Adrenal gland (tissue), 12 donors: Measurements from ENCODE around the gene USP38. TPM values are rescaled to one million over a fixed set of nuclear protein-coding genes. Genes with fewer than 3 reads are reported as not detected.

Experiments
- DNase-seq, 7 donors: peaks; one replicate each; pipeline ENCODE4 v3.0.0-alpha.2; 2019 to 2020
- H3K27ac ChIP-seq, 5 donors: fragments of 200-600 bp; sonication (generic) in 4 of 5; 1 replicate in 3 of 5; 2 replicates in 2 of 5; pipeline versions ENCODE4 v1.5.1 to v1.8.0; 2016 to 2020; ENCODE audit warnings: mild to moderate bottlenecking in 1 of 5
- H3K27me3 ChIP-seq: fragments of 200-600 bp; 2 replicates; pipeline ENCODE4 v1.8.0; 2021
- H3K36me3 ChIP-seq, 2 donors: fragments of 200-600 bp; replicated peaks in 1 of 2; 1 replicate in 1 of 2; 2 replicates in 1 of 2; pipeline versions ENCODE4 v1.5.1 to v1.8.0; 2018 to 2022
- H3K4me1 ChIP-seq, 2 donors: fragments of 200-600 bp; replicated peaks in 1 of 2; 1 replicate in 1 of 2; 2 replicates in 1 of 2; pipeline versions ENCODE4 v1.5.1 to v1.8.0; 2018 to 2021
- H3K4me3 ChIP-seq, 4 donors: fragments of 200-600 bp; sonication (generic) in 3 of 4; one replicate each; pipeline ENCODE4 v1.5.1; 2016 to 2018
- H3K9me3 ChIP-seq, 3 donors: fragments of 200-600 bp; sonication (generic) in 1 of 3; replicated peaks in 1 of 3; 1 replicate in 2 of 3; 2 replicates in 1 of 3; pipeline versions ENCODE4 v1.5.1 to v1.8.0; 2016 to 2021
- CTCF ChIP-seq, 6 experiments: fragments of 450-650 bp in 4 of 6; fragments of 200-600 bp in 2 of 6; sonication (generic) in 1 of 6; IDR thresholded peaks; 1 replicate in 5 of 6; 2 replicates in 1 of 6; pipeline versions ENCODE4 v1.5.1 to v1.8.0; 2016 to 2021; ENCODE audit warnings: antibody characterized with exemption in 6 of 6, mild to moderate bottlenecking in 2 of 6, moderate library complexity in 1 of 6
- POLR2A ChIP-seq, 2 donors: fragments of 450-650 bp; IDR thresholded peaks; one replicate each; pipeline ENCODE4 v1.6.1; 2017; ENCODE audit warnings: antibody characterized with exemption in 2 of 2, mild to moderate bottlenecking in 2 of 2, moderate library complexity in 1 of 2
- WGBS, 4 donors: extraction: QIAGEN DNeasy Blood & Tissue Kit in 2 of 4; methylation state at CpG; one replicate each; pipeline versions ENCODE4 v1.1.5 to v1.1.7; 2013 to 2017; 5-methylcytosine and 5-hydroxymethylcytosine counted together
- intact Hi-C, 2 donors: fragments of 100-400 bp; cut with DNase I; formaldehyde crosslinking; loops; one replicate each; pipeline versions ENCODE4 v1.14.1 to v1.15.0; 2022 to 2023
- polyA plus RNA-seq, 3 donors: library from polyadenylated mRNA; stranded (reverse); fragments of 200-250 nt in 2 of 3; fragments of 350-450 nt in 1 of 3; fragmentation: Illumina TruSeq in 1 of 3; extraction: RNeasy Lipid Tissue Mini Kit (QIAGEN cat#74804) in 1 of 3; gene quantifications; one replicate each; pipeline ENCODE4 v1.2.3, GENCODE V29; 2013 to 2014
- total RNA-seq, 9 donors: library from RNA; depleted of rRNA in 4 of 9; stranded (reverse); fragments of >200 nt in 4 of 9; fragments of 120-200 nt in 1 of 9; fragmentation: NEBNext Ultra II Directional in 1 of 9; extraction: Animal tissue kit (Norgen Biotek cat#: 25700) in 1 of 9; gene quantifications; one replicate each; pipeline versions ENCODE4 v1.1.0 to v1.2.4, GENCODE V29; 2013 to 2023
- donor health status: healthy with polysubstance abuse.
- donor health status: Bipolar disorder and iron deficiency.
- donor health status: DM: yes; HTN: yes; CAD: no.
- donor health status: DM: no; HTN: no; CAD: no.
- donor health status: DM: no; HTN: no; CAD: no.
- donor health status: DM: yes; HTN: yes; CAD: no.

USP38 gene
- total and polyA plus RNA-seq, 12 donors = 3.2 to 37.4 (median 20.2) TPM

GRCh38 chr4:143186649-143187048 is 1.9 kb downstream of the USP38 start:
- intact Hi-C loops = no loop called here
- Histone ChIP-seq H3K27me3 (no peaks in the 10 kb centered on the region), H3K4me1 (peaks cover 14 to 58% of the 10 kb centered on the region in 2 donors), H3K36me3 (no peaks in the 10 kb centered on the region), H3K27ac (peak overlapping the region in 2 of 5 donors; percentile 35 to 91), H3K4me3 (peak overlapping the region in 3 of 4 donors; percentile 77 to 89 (median 78)), H3K9me3 (no peaks in the 10 kb centered on the region)
- TF ChIP-seq POLR2A (IDR thresholded peaks at IDR 0.05) = no peak
- TF ChIP-seq CTCF (IDR thresholded peaks at IDR 0.05) = no peak
- no peak for DNase-seq
- WGBS, 4 donors = 1 to 3% (median 2%) methylated on average over 7 of the region's 7 CpGs

- no peaks in the 10 kb centered on the region for H3K27me3 ChIP-seq
- peaks cover 20 to 65% of the 10 kb centered on the region in 2 donors for H3K4me1 ChIP-seq
- WGBS, 4 donors = 37 to 50% (median 47%) methylated on average over 3 of the region's 3 CpGs
- peak overlapping the region in 1 of 5 donors; percentile 13 for H3K27ac ChIP-seq
- intact Hi-C loops = no loop called here
- peak overlapping the region in 1 of 4 donors; percentile 78 for H3K4me3 ChIP-seq
- peaks cover 0 to 8% of the 10 kb centered on the region in 2 donors for H3K36me3 ChIP-seq
- TF ChIP-seq CTCF (IDR thresholded peaks at IDR 0.05) (no peak), POLR2A (IDR thresholded peaks at IDR 0.05) (no peak)
- DNase-seq = no peak
- H3K9me3 ChIP-seq = no peaks in the 10 kb centered on the region
These were observed 3.7 kb downstream of the USP38 start for GRCh38 chr4:143188136-143189088.

- H3K27me3 ChIP-seq = no peaks in the 10 kb centered on the region
- no peak for TF ChIP-seq POLR2A (IDR thresholded peaks at IDR 0.05)
- TF ChIP-seq CTCF (IDR thresholded peaks at IDR 0.05) = no peak
- DNase-seq = no peak
- peaks cover 0 to 13% of the 10 kb centered on the region in 2 donors for H3K36me3 ChIP-seq
- H3K4me3 ChIP-seq = peak overlapping the region in 1 of 4 donors; percentile 78
- H3K9me3 ChIP-seq = no peaks in the 10 kb centered on the region
- H3K4me1 ChIP-seq = peaks cover 20 to 63% of the 10 kb centered on the region in 2 donors
- intact Hi-C loops = no loop called here
- no peak overlapping the region for H3K27ac ChIP-seq
- WGBS, 4 donors = 45 to 60% (median 54%) methylated on average over 4 of the region's 4 CpGs
These were observed 4.8 kb downstream of the USP38 start for GRCh38 chr4:143189528-143189927.

- H3K9me3 ChIP-seq = no peaks in the 10 kb centered on the region
- no peak overlapping the region for H3K27ac ChIP-seq
- H3K36me3 ChIP-seq = peaks cover 0 to 63% of the 10 kb centered on the region in 2 donors
- DNase-seq = no peak
- intact Hi-C loops = loop anchor here in 1 of 2 donors (10.0 kb wide), 1 partner anchor 139 kb away; the partner anchor contains the start of gene GAB1
- TF ChIP-seq CTCF (IDR thresholded peaks at IDR 0.05) (no peak), POLR2A (IDR thresholded peaks at IDR 0.05) (no peak)
- no peaks in the 10 kb centered on the region for H3K27me3 ChIP-seq
- H3K4me1 ChIP-seq = peaks cover 6 to 28% of the 10 kb centered on the region in 2 donors
- no peak overlapping the region for H3K4me3 ChIP-seq
These were observed 10.9 kb downstream of the USP38 start for GRCh38 chr4:143195581-143195980.
